OCI-LY1 (cell line): Measurements from ENCODE around the gene TBL1X.

ENCODE experiments used
- EZH2 ChIP-seq: fragments of 200-600 bp; sonication (generic), shearing (Covaris generic); IDR thresholded peaks from 2 replicates; pipeline ENCODE4 v1.8.0; 2017; ENCODE audit warnings: borderline replicate concordance, mixed run types, mild to moderate bottlenecking, antibody characterized with exemption, low read length, moderate library complexity, mixed read lengths
- TF ChIP-seq, protein P1 (sequence below): fragments of 200-600 bp; sonication (generic), shearing (Covaris generic); IDR thresholded peaks from 2 replicates; pipeline ENCODE4 v1.5.1; 2017; ENCODE audit warnings: mild to moderate bottlenecking, antibody characterized with exemption, low read length, moderate library complexity, mixed read lengths

DNA sequence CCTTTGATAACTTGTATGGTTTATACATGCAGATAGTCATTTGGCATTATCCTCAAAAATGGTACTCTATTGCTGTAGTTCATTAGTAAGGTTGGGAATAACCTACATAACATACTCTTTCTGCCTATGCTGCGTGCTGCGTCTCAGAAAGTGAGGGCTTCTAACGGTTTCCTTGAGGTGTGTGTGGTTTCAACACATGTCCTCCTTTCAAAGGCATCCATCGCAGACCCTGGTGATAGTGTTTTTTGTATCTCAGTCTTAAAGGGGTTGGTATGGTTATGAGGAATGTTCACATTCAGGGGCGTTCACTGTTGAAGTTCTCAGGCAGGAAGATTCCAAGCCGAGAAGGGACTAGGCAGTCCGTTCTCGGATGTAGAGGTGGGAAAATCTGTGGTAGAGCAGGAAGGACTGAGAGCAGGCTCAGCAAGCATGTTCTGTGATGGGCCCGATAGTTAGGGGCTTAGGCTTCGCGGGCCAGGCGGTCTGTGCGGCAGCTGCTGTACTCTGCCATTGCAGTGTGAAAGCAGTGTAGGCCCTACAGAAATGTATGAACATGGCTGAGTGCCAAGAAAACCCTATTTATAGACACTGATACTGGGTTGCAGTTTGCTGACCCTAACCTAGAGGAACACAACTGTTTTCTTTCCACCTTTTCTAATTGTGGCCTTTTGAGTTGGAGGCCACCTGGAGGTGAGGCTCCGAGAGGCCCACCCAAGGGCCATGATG, 177.6 kb downstream of the TBL1X start:
- TF ChIP-seq, protein P1, sequence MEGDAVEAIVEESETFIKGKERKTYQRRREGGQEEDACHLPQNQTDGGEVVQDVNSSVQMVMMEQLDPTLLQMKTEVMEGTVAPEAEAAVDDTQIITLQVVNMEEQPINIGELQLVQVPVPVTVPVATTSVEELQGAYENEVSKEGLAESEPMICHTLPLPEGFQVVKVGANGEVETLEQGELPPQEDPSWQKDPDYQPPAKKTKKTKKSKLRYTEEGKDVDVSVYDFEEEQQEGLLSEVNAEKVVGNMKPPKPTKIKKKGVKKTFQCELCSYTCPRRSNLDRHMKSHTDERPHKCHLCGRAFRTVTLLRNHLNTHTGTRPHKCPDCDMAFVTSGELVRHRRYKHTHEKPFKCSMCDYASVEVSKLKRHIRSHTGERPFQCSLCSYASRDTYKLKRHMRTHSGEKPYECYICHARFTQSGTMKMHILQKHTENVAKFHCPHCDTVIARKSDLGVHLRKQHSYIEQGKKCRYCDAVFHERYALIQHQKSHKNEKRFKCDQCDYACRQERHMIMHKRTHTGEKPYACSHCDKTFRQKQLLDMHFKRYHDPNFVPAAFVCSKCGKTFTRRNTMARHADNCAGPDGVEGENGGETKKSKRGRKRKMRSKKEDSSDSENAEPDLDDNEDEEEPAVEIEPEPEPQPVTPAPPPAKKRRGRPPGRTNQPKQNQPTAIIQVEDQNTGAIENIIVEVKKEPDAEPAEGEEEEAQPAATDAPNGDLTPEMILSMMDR: no peak
- no peak for TF ChIP-seq EZH2
